Right ventricle myocardium superior (tissue), 1 donor: ENCODE results near the gene PKP1. TPM values are rescaled to one million over a fixed set of nuclear protein-coding genes. Genes with fewer than 3 reads are reported as not detected.
A peak's percentile ranks its signal among the peaks of the same experiment; 100 is the strongest.

Experiments
- ATAC-seq: fragments of 200-7000 bp; cut with Tn5 transposase; one replicate; pipeline ENCODE4 v1.9.1; 2020; ENCODE audit warnings: mild to moderate bottlenecking; ENCODE audit not compliant: poor library complexity
- DNase-seq: peaks from one replicate; pipeline ENCODE4 v3.0.0-alpha.2; 2020
- intact Hi-C: fragments of 100-400 bp; cut with DNase I; formaldehyde crosslinking; loops from one replicate; pipeline ENCODE4 v1.11.2; 2022
- total RNA-seq: library from RNA; stranded (reverse); fragmentation: NEBNext Ultra II Directional; extraction: Animal tissue kit (Norgen Biotek cat#: 25700); gene quantifications from one replicate; pipeline ENCODE4 v1.2.1, GENCODE V29; 2021
- donor health status: DM: no; HTN: yes; CAD: no; lungs with severe emphysema.

PKP1 gene
- total RNA-seq, 1 donor from 2014 or later: 0.08 TPM

DNA sequence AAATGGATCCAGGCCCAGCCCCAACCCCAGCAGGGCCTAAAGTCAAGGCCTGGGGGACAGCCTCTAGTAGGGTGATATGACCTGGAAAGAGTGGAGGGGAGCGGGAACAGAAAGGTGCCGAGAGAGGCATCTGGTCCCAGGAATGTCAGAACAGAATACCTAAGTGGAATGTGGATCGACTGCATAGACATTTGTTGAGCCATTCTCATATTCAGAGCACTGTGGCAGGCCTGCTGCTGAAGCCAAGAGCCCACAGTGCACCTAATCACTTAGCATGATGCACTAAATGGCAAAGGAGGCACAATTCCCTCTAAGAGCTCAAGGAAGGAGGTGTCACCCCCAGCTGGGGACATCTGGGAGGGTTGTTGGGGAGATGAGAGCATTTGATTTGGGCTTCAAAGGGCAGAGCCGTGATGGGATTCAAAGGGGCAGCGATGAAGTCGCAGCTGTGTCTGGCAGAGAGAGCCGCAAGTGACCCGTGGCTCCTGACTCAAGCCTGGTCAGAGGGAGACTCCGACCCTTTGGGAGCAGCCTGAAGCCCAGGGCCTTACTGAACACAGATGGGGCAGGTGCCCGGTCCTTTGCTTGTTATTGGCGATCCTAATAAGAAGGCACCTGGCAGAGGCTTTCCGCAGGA is 8.6 kb upstream of the PKP1 start:
- DNase-seq: no peak
- ATAC-seq: no peak
- intact Hi-C loops: no loop called here

DNA sequence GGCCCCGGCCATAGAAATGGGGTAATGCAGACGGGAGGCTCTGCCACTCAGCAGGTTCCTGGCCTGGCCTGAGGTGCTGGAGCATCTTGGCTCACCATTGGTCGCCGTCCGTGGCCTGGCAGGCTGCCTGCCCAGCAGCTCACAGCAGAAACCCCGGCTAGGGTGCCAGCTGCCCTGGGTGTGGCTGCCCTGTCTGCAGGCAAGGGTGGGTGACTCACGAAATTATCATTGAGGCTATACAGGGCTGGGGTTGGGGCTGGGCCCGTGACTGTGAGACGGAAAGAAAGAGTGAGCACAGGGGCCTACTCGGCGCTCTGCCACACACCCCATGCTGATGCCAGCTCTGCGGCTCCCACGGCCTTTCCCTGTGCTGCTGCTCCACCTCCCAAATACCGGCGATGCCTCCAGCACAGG is 8.0 kb upstream of the PKP1 start:
- intact Hi-C loops: no loop called here
- peak; percentile 91 for ATAC-seq
- peak; percentile 82 for DNase-seq

- DNase-seq (no peak), ATAC-seq (no peak)
- intact Hi-C loops: no loop called here
Measured at GRCh38 chr1:201276891-201277290, 6.4 kb upstream of the PKP1 start.

DNA sequence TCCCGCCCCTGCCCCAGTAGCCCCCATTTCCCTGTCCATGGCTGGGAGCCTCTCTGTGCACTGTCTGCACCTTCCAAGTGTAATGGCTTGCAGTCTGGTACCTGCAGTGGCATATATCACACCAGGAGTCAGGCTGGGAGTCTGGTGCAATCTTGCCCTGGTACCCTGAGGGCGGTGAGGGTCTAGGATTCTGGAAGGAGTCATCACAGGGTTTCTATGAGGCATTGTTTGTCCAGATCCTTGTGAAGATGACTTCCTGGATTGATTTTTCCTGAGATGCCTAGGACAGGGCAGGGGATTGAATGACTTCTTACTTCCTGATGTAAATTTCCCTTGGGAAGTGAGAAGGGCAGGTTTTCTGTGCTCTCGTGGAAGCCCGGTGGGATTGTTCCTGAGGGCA is 5.9 kb upstream of the PKP1 start:
- intact Hi-C loops: no loop called here
- ATAC-seq: no peak

GRCh38 chr1:201279313-201279712 is 4.0 kb upstream of the PKP1 start:
- DNase-seq (peak; percentile 68), ATAC-seq (no peak)
- intact Hi-C loops: no loop called here

More for the DNA sequence above, 5.9 kb upstream of the PKP1 start:
- DNase-seq: no peak

DNA sequence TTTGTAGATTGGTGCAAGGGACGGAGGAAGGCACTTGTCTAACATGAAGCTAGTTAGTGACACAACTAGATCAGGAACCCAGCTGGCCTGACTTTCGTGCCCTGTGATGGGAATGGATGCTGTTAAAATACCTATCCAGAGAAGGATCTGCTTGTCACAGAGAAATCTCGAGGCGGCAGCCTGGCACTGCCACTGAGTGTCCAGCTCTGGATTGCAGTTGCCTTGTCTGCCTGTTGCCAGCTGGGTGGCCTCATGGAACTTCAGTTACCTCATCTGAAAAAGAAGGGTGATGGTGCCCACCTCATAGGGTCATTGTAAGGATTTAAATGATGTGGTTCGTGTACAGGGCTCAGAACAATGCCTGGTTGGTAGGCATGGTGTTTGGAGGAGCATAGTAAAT is 2.4 kb upstream of the PKP1 start:
- intact Hi-C loops: no loop called here
- DNase-seq: no peak
- no peak for ATAC-seq

- intact Hi-C loops: no loop called here
- DNase-seq (no peak), ATAC-seq (no peak)
Measured at GRCh38 chr1:201281573-201281972, 1.7 kb upstream of the PKP1 start.

DNA sequence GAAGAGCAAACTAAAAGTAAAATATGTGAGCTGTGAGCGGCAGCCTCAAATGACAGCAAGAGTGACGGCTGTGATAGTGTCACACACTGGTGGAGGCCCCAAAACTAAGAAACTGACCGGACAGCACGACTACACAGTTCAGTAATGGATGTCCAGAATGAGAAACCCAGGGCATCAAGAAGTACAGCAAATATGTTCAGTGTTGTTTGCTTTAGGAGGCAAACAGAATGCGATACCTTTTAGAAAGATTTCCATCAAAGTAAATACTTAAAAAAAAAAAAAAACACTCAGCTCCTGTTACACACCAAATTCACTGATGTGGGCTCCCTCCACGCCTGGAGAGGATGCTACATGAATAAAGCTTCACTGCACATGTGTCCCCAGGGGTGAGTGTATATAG is 1.1 kb upstream of the PKP1 start:
- no peak for DNase-seq
- ATAC-seq: no peak
- intact Hi-C loops: no loop called here

DNA sequence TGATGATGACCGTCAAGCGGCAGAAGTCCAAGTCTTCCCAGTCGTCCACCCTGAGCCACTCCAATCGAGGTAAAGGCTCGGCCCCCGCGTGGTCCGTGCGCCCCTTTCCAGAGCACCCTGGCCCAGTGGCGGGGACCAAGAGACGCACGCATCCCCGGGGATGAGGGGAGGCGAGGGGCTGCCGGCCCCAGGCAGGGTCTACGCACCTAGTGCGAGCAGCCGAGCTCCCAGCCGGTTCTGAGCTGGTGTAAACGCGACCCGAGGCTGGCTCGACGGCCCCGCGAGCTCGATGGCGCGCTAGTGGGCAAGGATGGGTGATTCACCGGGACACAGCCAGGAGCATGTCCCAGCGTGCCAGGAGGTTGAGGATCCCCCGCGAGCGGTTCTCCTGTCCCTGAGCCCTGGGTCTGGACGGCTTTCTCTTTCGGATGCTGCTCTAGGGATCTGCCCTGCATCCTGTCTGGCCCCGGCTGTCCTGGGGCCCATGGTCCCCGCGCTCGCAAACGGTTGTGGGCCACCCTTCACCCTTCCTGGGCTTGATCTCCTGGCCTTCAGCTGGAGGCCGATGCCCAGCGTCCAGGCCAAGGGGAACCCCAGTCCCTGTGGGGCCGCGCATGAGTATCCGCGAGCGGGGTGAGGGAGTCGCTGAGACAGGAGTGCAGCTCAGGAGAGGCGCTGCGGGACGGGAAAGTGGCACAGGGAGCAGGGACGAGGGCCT is 689 bp downstream of the PKP1 start:
- intact Hi-C loops: no loop called here
- no peak for DNase-seq
- ATAC-seq: no peak

DNA sequence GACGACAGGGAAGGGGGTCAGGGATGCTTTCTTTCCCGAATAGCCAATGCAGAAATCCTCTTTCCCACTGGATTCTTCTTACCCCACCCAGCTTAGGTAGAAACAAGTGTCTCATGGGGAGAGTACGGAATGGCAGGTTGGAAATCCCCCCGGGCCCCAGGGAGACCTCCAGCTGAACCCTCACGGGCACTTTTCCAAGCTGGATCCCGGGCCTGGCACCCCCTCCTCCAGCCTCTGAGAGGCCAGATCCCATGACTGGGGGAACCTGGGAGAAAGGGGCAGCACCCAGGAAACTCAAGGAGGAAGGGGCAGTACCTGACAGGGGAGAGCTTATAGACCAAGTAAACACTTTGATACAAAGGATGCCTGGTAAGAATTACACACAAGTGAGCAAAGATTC is 1.3 kb downstream of the PKP1 start:
- ATAC-seq: no peak
- intact Hi-C loops: no loop called here
- DNase-seq: no peak

- intact Hi-C loops: no loop called here
- DNase-seq (no peak), ATAC-seq (no peak)
Measured at GRCh38 chr1:201285846-201286245, 2.5 kb downstream of the PKP1 start.

- intact Hi-C loops: no loop called here
- ATAC-seq: no peak
- DNase-seq: no peak
Measured at GRCh38 chr1:201286445-201286844, 3.1 kb downstream of the PKP1 start.

GRCh38 chr1:201288007-201288406 is 4.7 kb downstream of the PKP1 start:
- DNase-seq (no peak), ATAC-seq (no peak)

DNA sequence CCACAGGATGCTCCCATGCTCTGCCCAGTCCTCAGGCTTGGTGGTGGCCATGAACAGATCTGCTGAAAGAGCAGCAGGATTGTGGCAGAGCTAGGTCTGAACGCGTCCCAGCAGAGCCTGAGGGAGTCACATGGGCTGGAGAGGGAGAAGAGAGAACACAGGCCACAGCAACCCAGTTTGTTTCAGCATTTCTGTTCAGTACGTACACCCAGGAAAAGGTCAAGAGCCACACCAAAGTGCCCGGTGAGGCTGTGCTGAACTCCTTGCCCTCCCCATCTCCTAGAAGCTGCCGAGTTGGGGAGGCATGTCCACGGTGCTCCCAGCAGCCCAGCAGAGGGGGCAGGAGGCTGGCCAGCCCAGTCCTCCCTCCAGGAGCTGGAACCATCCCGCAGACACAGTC is 5.5 kb downstream of the PKP1 start:
- no peak for ATAC-seq
- no peak for DNase-seq
- intact Hi-C loops: no loop called here

More at GRCh38 chr1:201288007-201288406, 4.7 kb downstream of the PKP1 start:
- intact Hi-C loops: no loop called here

DNA sequence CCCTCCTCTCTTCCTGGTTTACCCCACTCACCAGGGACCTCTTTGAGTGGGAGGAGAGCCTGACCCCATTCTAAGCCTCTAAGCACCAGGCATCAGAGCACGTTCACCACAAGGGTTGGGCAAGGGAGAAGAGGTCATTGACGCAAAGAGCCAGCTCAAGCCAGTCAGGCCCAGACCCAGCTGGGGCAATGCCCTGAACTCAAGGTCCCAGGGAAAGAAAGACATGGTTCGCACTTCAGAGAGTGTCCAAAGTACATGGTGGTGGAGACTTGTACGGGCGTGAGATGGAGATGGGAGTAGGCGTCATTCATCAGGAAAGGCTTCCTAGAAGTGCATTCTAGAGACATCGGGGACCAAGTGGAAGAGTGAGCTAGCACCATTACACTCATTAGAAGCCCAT is 7.2 kb downstream of the PKP1 start:
- intact Hi-C loops: no loop called here
- ATAC-seq (no peak), DNase-seq (no peak)

- ATAC-seq (no peak), DNase-seq (no peak)
- intact Hi-C loops: no loop called here
Measured at GRCh38 chr1:201291916-201292315, 8.6 kb downstream of the PKP1 start.

- DNase-seq: no peak
- no peak for ATAC-seq
- intact Hi-C loops: no loop called here
Measured at GRCh38 chr1:201294876-201295275, 11.6 kb downstream of the PKP1 start.

GRCh38 chr1:201295346-201295745 is 12.0 kb downstream of the PKP1 start:
- ATAC-seq: no peak
- no peak for DNase-seq
- intact Hi-C loops: no loop called here

DNA sequence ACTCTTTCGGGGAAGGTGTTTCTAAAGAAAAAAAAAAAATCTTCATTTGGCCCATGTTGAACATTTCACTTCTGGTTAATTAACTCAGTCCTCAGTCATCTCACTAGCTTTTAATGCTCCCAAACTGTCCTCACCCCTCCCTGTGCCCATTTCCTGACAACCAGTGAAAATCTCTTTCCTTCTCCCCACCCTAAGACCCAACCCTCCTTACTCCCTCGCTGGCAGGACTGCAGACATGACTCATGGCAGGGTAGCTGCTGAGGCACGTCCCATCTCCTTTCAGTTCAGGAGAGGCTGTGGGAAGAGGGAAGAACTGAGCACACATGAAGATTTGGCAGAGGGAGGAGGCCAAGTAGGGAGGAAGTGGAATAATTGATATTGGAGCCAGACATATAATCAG is 12.6 kb downstream of the PKP1 start:
- ATAC-seq: no peak
- intact Hi-C loops: no loop called here

DNA sequence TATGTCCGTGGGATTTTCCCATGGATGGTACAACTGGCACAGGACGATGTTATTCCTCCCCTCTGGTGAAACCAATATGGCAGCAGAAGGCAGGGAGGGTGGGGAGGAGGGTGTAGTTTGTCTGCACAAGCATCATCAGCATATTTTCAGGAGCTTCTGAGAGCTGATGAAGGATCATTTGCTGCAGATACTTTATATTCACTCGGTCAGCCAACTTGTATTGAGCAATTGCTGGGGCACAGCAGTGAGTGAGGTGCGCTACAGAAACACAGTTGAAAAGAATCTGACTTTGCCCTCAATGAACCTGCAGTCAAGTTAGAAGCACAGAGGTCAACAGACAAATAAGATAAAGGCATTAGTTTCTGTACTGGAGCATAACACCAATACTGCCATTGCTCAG is 13.0 kb downstream of the PKP1 start:
- intact Hi-C loops: no loop called here
- DNase-seq (no peak), ATAC-seq (no peak)

More for the DNA sequence above, 12.6 kb downstream of the PKP1 start:
- DNase-seq: no peak
